ENCODE data around the gene RAD50.
A peak's percentile ranks its signal among the peaks of the same experiment; 100 is the strongest.

The RAD50 gene

GRCh38 chr5:132635873-132636272, 79.1 kb downstream of the RAD50 start:
- no peak for DNase-seq

- no peak for DNase-seq
Observed at GRCh38 chr5:132637241-132637640, 80.5 kb downstream of the RAD50 start.

- DNase-seq, result peak; percentile 65
Observed at GRCh38 chr5:132639706-132640130, 82.9 kb downstream of the RAD50 start.

GRCh38 chr5:132640613-132641012, 83.8 kb downstream of the RAD50 start:
- DNase-seq, result no peak

- peak; percentile 61 for DNase-seq
Observed at GRCh38 chr5:132641241-132641723, 84.5 kb downstream of the RAD50 start.

- DNase-seq, result no peak
Observed at GRCh38 chr5:132641841-132642240, 85.1 kb downstream of the RAD50 start.

- no peak for DNase-seq
Observed at GRCh38 chr5:132644177-132644576, 87.4 kb downstream of the RAD50 start.

- DNase-seq, result no peak
Observed at GRCh38 chr5:132646583-132647266, 89.9 kb downstream of the RAD50 start.

GRCh38 chr5:132647473-132647872, 90.7 kb downstream of the RAD50 start:
- DNase-seq, result no peak

GRCh38 chr5:132648355-132648754, 91.6 kb downstream of the RAD50 start:
- DNase-seq, result no peak

GRCh38 chr5:132651838-132652469, 95.2 kb downstream of the RAD50 start:
- no peak for DNase-seq

GRCh38 chr5:132653716-132654115, 96.9 kb downstream of the RAD50 start:
- no peak for DNase-seq

- peak; percentile 80 for DNase-seq
Observed at GRCh38 chr5:132655821-132656773, 99.3 kb downstream of the RAD50 start.

GRCh38 chr5:132656774-132657355, 100.1 kb downstream of the RAD50 start:
- DNase-seq, result peak; percentile 65

GRCh38 chr5:132657676-132658380, 101.1 kb downstream of the RAD50 start, which contains the start of gene IL13:
Gene IL13, plus strand, starts transcription at chr5:132658173. Its CDS starts 14 bp downstream, at chr5:132658187.
- DNase-seq, result peak; percentile 52

GRCh38 chr5:132658381-132659302, 101.9 kb downstream of the RAD50 start:
- peak; percentile 64 for DNase-seq

GRCh38 chr5:132659598-132660493, 103.1 kb downstream of the RAD50 start:
- peak; percentile 51 for DNase-seq

- DNase-seq, result peak; percentile 61
Observed at GRCh38 chr5:132661231-132662003, 104.6 kb downstream of the RAD50 start.

- peak; percentile 59 for DNase-seq
Observed at GRCh38 chr5:132662004-132662401, 105.2 kb downstream of the RAD50 start.
